Testis (tissue), 2 donors: ENCODE data around the gene LCN15.

ENCODE experiments used
- POLR2A ChIP-seq: fragments of 450-650 bp; IDR thresholded peaks from one replicate; pipeline ENCODE4 v1.6.1; 2017; ENCODE audit warnings: antibody characterized with exemption, mild to moderate bottlenecking, moderate library complexity
- TF ChIP-seq, protein P1 (sequence below), 3 experiments: fragments of 450-650 bp in 2 of 3; fragments of 200-600 bp in 1 of 3; sonication (generic) in 1 of 3; IDR thresholded peaks; one replicate each; pipeline ENCODE4 v1.5.1; 2016 to 2019; ENCODE audit warnings: antibody characterized with exemption in 3 of 3, mild to moderate bottlenecking in 2 of 3, moderate library complexity in 1 of 3

DNA sequence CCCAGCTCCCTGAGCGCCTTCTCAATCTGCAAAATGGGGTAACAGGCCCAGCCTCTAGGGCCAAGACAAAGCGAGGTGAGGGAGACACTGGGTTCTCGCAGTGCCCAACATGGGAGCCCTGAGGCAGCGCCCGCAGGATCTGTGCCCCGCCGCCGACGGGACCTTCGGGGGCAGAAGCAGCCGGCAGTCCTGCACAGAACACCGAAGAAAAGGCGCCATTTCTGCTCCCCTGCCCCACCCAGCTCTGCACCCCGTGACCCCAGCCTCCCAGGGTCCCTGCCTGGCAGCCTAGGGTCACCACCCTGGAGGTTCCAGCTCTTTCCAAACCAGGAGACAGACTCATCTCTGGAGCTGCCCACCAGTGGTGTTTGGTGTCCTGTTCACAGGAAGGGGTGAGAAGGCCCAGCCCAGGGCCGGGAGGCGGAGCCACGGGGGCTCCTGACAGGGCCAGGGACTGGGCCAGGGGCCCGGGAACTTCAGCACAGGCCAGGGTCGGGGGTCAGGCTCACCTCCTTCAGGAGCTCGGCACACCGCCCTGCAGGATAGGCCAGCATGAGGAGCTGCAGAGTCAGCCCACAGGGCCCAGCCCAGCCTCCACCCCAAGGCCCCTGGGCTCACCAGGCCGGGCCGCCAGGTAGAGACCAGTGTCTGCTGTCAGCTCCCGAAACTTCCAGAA is 9.6 kb downstream of the LCN15 start:
- TF ChIP-seq, protein P1, sequence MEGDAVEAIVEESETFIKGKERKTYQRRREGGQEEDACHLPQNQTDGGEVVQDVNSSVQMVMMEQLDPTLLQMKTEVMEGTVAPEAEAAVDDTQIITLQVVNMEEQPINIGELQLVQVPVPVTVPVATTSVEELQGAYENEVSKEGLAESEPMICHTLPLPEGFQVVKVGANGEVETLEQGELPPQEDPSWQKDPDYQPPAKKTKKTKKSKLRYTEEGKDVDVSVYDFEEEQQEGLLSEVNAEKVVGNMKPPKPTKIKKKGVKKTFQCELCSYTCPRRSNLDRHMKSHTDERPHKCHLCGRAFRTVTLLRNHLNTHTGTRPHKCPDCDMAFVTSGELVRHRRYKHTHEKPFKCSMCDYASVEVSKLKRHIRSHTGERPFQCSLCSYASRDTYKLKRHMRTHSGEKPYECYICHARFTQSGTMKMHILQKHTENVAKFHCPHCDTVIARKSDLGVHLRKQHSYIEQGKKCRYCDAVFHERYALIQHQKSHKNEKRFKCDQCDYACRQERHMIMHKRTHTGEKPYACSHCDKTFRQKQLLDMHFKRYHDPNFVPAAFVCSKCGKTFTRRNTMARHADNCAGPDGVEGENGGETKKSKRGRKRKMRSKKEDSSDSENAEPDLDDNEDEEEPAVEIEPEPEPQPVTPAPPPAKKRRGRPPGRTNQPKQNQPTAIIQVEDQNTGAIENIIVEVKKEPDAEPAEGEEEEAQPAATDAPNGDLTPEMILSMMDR (IDR thresholded peaks at IDR 0.05) = no peak
- no peak for TF ChIP-seq POLR2A
